Neuron (in vitro differentiated cells): ENCODE measurements around the gene ELF1.
"Not testable (repeated sequence)": the region's sequence is repeated elsewhere in the genome, so short reads cannot be mapped to it uniquely, and the experiment has no call there.

ENCODE experiments used
- H2AFZ ChIP-seq: one replicate; pipeline ENCODE4 v1.6.1; 2013; ENCODE audit warnings: low read depth, mild to moderate bottlenecking, inconsistent platforms, low read length, moderate library complexity
- H3K27me3 ChIP-seq: one replicate; pipeline ENCODE4 v1.6.1; 2013; ENCODE audit warnings: low read length; ENCODE audit not compliant: insufficient read depth
- H3K36me3 ChIP-seq: one replicate; pipeline ENCODE4 v1.6.1; 2013; ENCODE audit warnings: low read length; ENCODE audit not compliant: insufficient read depth
- H3K4me1 ChIP-seq: one replicate; pipeline ENCODE4 v1.6.1; 2013; ENCODE audit warnings: low read length; ENCODE audit not compliant: insufficient read depth
- H3K4me3 ChIP-seq: 2 replicates; pipeline ENCODE4 v1.5.1; 2013; ENCODE audit warnings: mild to moderate bottlenecking, low read length, moderate library complexity
- H3K9me3 ChIP-seq: one replicate; pipeline ENCODE4 v1.6.1; 2013; ENCODE audit warnings: low read length

ELF1 gene

DNA sequence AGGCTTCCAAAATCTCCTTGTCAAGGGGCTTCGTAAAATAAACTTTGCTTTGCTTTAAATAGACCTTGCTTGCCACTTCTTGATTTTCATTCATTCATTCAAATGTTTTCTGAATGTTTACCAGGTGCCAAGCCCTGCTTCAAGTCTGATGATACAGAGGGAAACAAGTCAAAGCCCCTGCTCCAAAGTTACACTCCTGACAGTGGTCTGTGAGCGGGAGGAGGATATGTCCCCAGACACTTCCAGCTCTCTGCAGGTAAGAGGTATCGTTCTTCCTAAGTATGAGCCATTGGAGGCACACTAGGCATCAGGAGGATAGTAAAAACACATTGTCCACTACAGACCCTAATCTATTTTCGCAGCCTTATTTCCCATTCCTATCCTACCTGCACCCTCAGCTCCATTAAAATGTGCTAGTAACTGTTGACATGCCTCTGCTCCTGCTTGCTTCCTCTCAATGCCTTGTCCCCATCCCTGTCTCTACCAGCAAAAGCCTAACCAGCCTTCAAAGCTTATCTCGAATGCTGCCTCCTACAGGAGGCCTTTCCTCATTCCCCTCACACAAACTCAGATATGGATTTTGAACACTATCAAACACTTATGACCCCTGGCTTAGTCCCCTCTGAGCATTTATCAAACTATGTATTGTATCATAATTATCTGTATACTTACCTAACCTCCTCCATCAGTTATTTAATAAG, 36.0 kb upstream of the ELF1 start:
- H3K9me3 ChIP-seq, result no peaks in the 10 kb centered on the region
- H3K36me3 ChIP-seq, result no peaks in the 10 kb centered on the region
- no peaks in the 10 kb centered on the region for H3K27me3 ChIP-seq
- peaks cover 2% of the 10 kb centered on the region for H3K4me1 ChIP-seq
- H2AFZ ChIP-seq, result no peak overlapping the region
- no peak overlapping the region for H3K4me3 ChIP-seq

DNA sequence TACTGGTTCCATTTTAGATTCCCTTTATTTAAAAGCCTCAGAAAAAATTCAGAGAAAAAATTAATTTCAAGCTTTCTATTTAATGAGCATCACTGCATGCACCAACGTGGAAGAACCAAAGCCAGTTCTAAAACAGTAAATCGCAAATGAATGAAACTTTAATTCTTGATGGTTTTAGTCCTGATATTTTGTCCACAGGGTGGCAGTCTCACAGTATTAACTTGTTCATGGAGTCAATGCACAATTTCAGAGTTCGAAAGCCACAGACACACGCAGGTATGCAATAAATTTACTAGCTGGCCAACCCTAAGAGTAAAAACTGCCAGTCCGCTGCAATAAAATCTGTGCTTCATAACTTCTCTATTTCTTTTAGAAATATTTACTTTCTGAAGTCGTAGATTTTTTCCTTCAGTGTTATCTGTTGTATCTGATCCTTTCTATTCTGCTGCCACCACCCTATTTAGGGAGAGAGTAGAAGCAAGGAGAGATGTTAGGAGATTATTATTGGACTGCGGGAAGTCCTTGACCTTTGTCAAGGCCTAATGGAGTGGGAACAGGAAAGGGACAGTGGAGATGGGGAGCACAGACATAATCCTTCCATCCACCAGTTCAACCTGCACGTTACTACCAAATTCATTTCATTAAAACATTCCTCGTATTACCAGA, 35.2 kb upstream of the ELF1 start:
- no peaks in the 10 kb centered on the region for H3K27me3 ChIP-seq
- no peaks in the 10 kb centered on the region for H3K9me3 ChIP-seq
- no peak overlapping the region for H3K4me3 ChIP-seq
- no peak overlapping the region for H2AFZ ChIP-seq
- H3K36me3 ChIP-seq, result no peaks in the 10 kb centered on the region
- H3K4me1 ChIP-seq, result peaks cover 2% of the 10 kb centered on the region

DNA sequence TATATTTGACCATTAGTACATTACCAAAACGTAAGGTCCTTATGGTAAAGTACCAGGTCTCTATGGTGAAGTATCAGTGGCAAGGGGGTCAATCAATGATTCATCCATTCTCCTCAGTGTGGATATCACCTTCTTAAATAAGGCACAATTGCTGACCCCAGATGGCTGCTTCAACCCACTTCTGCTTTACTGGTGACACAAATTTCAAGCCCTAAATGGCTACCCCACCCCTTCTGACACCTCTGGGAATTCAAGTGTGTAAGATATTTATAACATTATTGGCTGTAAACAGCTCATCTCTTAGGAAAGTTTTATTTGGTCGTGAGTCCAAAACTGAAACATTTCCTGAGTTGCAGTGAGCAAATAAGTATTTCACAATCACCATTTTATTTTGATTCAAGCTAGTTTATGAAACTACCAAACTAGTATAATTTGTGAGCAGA, 34.3 kb upstream of the ELF1 start:
- H3K36me3 ChIP-seq, result no peaks in the 10 kb centered on the region
- no peaks in the 10 kb centered on the region for H3K4me1 ChIP-seq
- no peak overlapping the region for H2AFZ ChIP-seq
- H3K27me3 ChIP-seq, result no peaks in the 10 kb centered on the region
- H3K9me3 ChIP-seq, result peaks cover under 1% of the 10 kb centered on the region
- no peak overlapping the region for H3K4me3 ChIP-seq

DNA sequence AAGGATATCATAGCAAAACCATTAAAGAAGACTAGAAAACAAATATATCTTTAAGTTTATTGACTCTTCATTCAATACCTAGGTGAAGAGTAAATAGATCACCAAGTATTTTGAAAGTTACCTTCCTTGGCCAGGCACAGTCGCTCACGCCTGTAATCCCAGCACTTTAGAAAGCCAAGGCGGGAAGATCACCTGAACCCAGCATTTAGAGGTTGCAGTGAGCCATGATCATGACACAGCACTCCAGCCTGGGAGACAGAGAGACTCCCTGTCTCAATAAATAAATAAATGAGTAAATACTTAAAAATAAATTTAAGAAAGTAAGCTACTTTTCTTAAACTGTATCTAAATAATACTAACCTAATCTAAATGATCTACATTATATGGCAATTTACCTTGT, 33.3 kb upstream of the ELF1 start:
- no peak overlapping the region for H2AFZ ChIP-seq
- H3K4me3 ChIP-seq, result no peak overlapping the region
- peaks cover 6% of the 10 kb centered on the region for H3K9me3 ChIP-seq
- H3K36me3 ChIP-seq, result no peaks in the 10 kb centered on the region
- H3K4me1 ChIP-seq, result no peaks in the 10 kb centered on the region
- no peaks in the 10 kb centered on the region for H3K27me3 ChIP-seq

DNA sequence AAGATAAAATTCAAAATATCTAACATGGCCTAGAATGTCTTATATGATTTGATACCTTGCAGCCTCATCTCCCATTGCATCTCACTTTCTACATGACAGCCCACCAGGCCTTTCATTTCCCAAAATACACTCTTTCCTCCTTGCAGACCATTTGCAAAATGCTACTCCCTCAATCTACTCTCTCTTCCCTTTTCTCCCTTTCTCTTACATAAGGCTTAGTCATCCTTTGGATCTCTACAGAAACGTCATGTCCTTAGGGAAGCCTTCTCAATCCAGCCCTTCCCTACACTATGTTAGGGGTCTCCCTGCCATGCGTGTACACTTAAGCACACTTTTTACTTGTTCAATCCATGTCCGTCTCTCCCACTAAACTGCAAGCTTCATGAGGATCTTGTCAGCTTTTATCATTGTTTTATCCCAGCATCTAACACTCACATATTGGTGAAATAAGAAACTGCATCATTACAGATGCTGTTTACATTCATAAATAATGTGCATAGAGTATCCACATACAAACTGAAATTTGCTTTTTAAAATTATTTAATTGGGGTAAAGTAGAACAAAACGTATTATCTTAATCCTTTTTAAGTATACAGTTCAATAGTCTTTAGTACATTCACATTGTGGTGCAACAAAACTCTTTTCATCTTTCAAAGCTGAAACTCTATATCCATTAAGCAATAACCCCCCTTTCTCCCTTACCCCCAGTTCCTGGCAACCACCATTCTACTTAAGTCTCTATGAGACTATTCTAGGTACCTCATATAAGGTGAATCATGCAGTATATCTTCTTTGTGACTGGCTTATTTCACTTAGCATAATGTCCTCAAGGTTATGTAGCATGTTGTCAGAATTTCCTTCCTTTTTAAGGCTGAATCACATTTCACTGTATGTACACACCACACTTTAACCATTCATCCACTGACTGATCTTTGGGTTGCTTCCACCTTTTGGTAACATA, 30.6 kb upstream of the ELF1 start:
- H3K4me3 ChIP-seq, result no peak overlapping the region
- peaks cover 6% of the 10 kb centered on the region for H3K9me3 ChIP-seq
- no peak overlapping the region for H2AFZ ChIP-seq
- H3K36me3 ChIP-seq, result no peaks in the 10 kb centered on the region
- H3K27me3 ChIP-seq, result no peaks in the 10 kb centered on the region
- no peaks in the 10 kb centered on the region for H3K4me1 ChIP-seq

DNA sequence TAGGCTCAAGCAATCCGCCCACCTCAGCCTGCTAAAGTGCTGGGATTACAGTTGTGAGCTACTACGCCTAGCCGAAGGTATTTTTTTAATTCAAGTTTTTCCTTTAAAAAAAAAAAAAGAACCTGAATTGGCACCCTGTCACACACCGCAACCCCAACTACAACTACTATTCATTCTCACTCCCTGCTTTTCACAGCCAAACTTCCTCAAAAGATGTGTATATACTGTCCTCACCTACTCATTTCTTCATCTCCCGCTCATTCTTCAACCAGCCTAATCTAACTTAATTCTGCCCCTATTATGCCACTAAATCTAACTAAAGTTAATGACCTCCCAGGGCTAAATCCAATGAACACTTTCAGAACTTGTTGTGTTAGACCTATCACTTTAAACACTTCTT, 29.5 kb upstream of the ELF1 start:
- Histone ChIP-seq H3K27me3 (no peaks in the 10 kb centered on the region), H3K36me3 (no peaks in the 10 kb centered on the region), H3K9me3 (peaks cover 6% of the 10 kb centered on the region), H2AFZ (no peak overlapping the region), H3K4me3 (no peak overlapping the region), H3K4me1 (no peaks in the 10 kb centered on the region)

DNA sequence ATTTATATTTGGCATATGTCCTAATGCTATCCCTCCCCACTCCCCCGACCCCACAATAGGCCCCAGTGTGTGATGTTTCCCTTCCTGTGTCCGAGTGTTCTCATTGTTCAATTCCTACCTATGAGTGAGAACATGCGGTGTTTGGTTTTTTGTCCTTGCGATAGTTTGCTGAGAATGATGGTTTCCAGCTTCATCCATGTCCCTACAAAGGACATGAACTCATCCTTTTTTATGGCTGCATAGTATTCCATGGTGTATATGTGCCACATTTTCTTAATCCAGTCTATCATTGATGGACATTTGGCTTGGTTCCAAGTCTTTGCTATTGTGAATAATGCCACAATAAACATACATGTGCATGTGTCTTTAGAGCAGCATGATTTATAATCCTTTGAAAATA, 23.3 kb upstream of the ELF1 start:
- not testable (repeated sequence) for H3K27me3 ChIP-seq, H3K4me1 ChIP-seq, H2AFZ ChIP-seq, H3K36me3 ChIP-seq, H3K4me3 ChIP-seq, H3K9me3 ChIP-seq

DNA sequence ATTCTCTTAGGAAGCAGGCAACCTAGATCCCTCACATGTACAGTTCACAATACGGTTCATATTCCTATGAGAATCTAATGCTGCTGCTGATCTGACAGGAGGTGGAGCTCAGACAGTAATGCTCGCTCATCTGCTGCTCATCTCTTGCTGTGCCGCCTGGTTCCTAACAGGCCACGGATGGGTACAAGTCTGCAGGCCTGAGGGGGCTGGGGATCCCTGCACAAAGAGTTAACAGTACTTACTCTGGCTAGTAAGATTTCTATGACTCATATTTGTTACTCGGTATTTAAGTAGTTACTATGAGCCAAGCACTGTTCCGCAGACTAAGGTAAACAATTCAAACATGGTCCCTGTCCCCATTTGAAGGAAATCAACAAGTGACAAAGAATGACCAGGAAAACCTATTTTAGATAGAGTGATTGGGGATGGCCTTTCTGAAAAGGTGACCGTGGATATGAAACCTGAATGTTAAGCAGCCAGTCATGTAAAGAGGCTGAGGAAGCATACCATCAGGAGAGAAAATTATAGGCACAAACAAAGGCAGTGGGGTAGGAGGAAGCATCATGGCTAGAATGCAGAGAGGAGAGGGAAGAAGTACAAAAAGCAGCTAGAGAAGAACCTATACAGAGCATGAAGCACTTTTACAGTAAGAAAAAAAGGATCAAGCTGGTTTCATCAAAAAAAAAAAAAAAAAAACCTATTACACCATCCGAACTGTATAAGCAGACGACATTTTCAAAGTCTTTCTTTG, 21.6 kb upstream of the ELF1 start:
- no peaks in the 10 kb centered on the region for H3K36me3 ChIP-seq
- no peak overlapping the region for H3K4me3 ChIP-seq
- H3K9me3 ChIP-seq, result peaks cover 2% of the 10 kb centered on the region
- H3K4me1 ChIP-seq, result no peaks in the 10 kb centered on the region
- H2AFZ ChIP-seq, result no peak overlapping the region
- no peaks in the 10 kb centered on the region for H3K27me3 ChIP-seq

DNA sequence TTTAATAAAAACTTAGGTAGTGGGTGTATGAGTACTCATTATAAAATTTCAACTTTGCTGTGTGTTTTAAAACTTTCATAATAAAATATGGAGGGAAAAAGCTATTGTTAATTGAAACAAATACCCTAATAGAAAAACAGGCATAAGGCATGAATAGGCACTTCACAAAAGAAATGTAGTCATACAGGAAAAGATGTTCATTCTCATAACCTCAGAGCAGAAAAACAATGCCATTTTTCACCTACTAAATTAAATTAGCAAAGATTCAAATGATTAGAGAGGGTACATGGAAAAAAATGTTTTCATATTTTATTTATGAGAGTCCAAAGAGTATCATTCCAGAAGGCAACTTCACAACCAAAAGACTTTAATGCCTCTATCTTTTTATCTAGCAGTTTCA, 20.6 kb upstream of the ELF1 start:
- no peaks in the 10 kb centered on the region for H3K27me3 ChIP-seq
- no peak overlapping the region for H2AFZ ChIP-seq
- no peak overlapping the region for H3K4me3 ChIP-seq
- H3K4me1 ChIP-seq, result peaks cover 4% of the 10 kb centered on the region
- no peaks in the 10 kb centered on the region for H3K36me3 ChIP-seq
- H3K9me3 ChIP-seq, result peaks cover 2% of the 10 kb centered on the region

DNA sequence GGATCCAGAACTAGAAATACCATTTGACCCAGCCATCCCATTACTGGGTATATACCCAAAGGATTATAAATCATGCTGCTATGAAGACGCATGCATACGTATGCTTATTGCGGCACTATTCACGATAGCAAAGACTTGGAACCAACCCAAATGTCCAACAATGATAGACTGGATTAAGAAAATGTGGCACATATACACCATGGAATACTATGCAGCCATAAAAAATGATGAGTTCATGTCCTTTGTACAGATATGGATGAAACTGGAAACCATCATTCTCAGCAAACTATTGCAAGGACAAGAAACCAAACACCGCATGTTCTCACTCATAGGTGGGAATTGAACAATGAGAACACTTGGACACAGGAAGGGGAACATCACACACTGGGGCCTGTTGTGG, 17.4 kb upstream of the ELF1 start:
- not testable (repeated sequence) for H3K4me3 ChIP-seq, H3K27me3 ChIP-seq, H3K9me3 ChIP-seq, H3K36me3 ChIP-seq, H3K4me1 ChIP-seq, H2AFZ ChIP-seq

DNA sequence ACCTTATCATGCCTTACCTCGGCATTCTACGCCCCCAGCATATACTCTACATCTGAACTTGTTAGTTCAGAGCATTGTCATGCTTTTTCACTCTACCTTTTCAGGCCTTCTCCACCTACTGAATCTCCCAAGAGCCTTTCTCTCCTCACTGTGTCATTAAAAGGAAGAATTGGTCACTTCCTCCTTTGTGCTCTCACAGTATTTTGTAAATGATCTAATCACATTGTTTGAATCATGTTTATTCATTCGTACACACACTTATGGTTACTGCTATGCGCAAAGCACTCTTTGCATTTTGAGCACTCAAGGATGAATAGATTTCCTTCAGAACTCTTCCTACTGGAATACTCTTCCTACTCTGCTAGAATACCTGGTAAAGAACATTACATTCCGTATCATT, 15.8 kb upstream of the ELF1 start:
- H3K27me3 ChIP-seq, result no peaks in the 10 kb centered on the region
- no peak overlapping the region for H2AFZ ChIP-seq
- no peaks in the 10 kb centered on the region for H3K9me3 ChIP-seq
- no peak overlapping the region for H3K4me3 ChIP-seq
- peaks cover 5% of the 10 kb centered on the region for H3K4me1 ChIP-seq
- H3K36me3 ChIP-seq, result no peaks in the 10 kb centered on the region

DNA sequence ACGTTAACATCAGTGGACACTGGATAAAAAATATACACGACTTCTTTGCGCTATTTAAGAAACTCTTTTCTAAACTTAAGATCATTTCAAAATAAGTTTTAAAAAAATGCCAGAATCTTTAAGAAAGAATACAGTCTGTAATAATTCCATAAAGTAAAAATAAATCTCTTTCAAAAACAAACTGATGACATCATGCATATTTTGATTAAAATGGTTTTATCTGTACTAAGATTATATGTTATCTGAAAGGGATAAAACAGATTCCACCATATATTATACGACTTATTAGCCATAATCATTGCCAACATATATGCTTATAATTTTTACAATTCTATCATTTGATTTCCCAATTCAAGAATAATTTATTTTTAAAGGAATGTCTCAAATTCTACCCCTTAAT, 15.3 kb upstream of the ELF1 start:
- no peaks in the 10 kb centered on the region for H3K36me3 ChIP-seq
- H3K27me3 ChIP-seq, result no peaks in the 10 kb centered on the region
- no peak overlapping the region for H3K4me3 ChIP-seq
- H3K4me1 ChIP-seq, result peaks cover 5% of the 10 kb centered on the region
- no peaks in the 10 kb centered on the region for H3K9me3 ChIP-seq
- no peak overlapping the region for H2AFZ ChIP-seq
